SK-N-SH (cell line): ENCODE results near the gene PAFAH1B2. TPM values are rescaled to one million over a fixed set of nuclear protein-coding genes. Genes with fewer than 3 reads are reported as not detected.

Source experiments
- CTCF ChIA-PET: fragments of 300-600, 350-600 bp; formaldehyde crosslinking; extraction: SDS; loops from one replicate; lab custom pipeline; 2021; lab: Yijun Ruan, JAX
- POLR2A ChIA-PET: fragments of 350-600 bp; sonication (Branson Sonifier 250); formaldehyde crosslinking; extraction: SDS; loops from one replicate; lab custom pipeline; 2020; ENCODE audit warnings: antibody characterized with exemption, inconsistent platforms; lab: Yijun Ruan, JAX
- DNase-seq: peaks from one replicate; pipeline ENCODE4 v3.0.0; 2012
- H2AFZ ChIP-seq: fragments of 200-600 bp; sonication (generic); 2 replicates; pipeline ENCODE4 v1.8.1; 2016; ENCODE audit warnings: antibody characterized with exemption, mild to moderate bottlenecking, low read depth
- H3F3A ChIP-seq: fragments of 200-600 bp; sonication (generic); replicated peaks from 2 replicates; pipeline ENCODE3; 2016; ENCODE audit warnings: antibody characterized with exemption, mild to moderate bottlenecking; ENCODE audit not compliant: insufficient read depth
- H3K27ac ChIP-seq, 2 experiments: fragments of 200-500 bp in 1 of 2; fragments of 200-600 bp in 1 of 2; sonication (Bioruptor generic) in 1 of 2; sonication (generic), shearing (Covaris generic) in 1 of 2; 2 replicates each; pipeline versions ENCODE4 v1.5.1 to v1.6.1; 2014 to 2016; ENCODE audit warnings: low read depth in 2 of 2, inconsistent platforms in 1 of 2, low read length in 1 of 2, mild to moderate bottlenecking in 1 of 2, mixed read lengths in 1 of 2
- H3K27me3 ChIP-seq: fragments of 200-600 bp; sonication (generic), shearing (Covaris generic); 2 replicates; pipeline ENCODE4 v1.6.1; 2016; ENCODE audit warnings: mixed run types; ENCODE audit not compliant: insufficient read depth
- H3K36me3 ChIP-seq, 2 experiments: fragments of 200-500 bp in 1 of 2; fragments of 200-600 bp in 1 of 2; sonication (Bioruptor generic) in 1 of 2; sonication (generic) in 1 of 2; replicated peaks in 1 of 2; 2 replicates each; pipeline versions ENCODE3 to v1.5.1; 2014 to 2016; ENCODE audit warnings: low read length in 1 of 2, mild to moderate bottlenecking in 1 of 2; ENCODE audit not compliant: insufficient read depth in 2 of 2, control insufficient read depth in 1 of 2
- H3K4me1 ChIP-seq, 2 experiments: fragments of 200-500 bp in 1 of 2; fragments of 200-600 bp in 1 of 2; sonication (Bioruptor generic) in 1 of 2; sonication (generic), shearing (Covaris generic) in 1 of 2; 2 replicates each; pipeline versions ENCODE4 v1.5.1 to v1.6.1; 2014 to 2016; ENCODE audit warnings: low read depth in 1 of 2, low read length in 1 of 2, mixed run types in 1 of 2; ENCODE audit not compliant: insufficient read depth in 2 of 2, control insufficient read depth in 1 of 2
- H3K4me2 ChIP-seq: fragments of 200-600 bp; sonication (generic), shearing (Covaris generic); 2 replicates; pipeline ENCODE4 v1.6.1; 2017; ENCODE audit warnings: mixed run types
- H3K4me3 ChIP-seq, 2 experiments: fragments of 200-500 bp in 1 of 2; fragments of 200-600 bp in 1 of 2; sonication (Bioruptor generic) in 1 of 2; sonication (generic), shearing (Covaris generic) in 1 of 2; 2 replicates each; pipeline versions ENCODE4 v1.5.1 to v1.8.1; 2014 to 2016; ENCODE audit warnings: low read depth in 2 of 2, inconsistent platforms in 1 of 2, low read length in 1 of 2, mild to moderate bottlenecking in 1 of 2, mixed read lengths in 1 of 2, moderate library complexity in 1 of 2
- H3K79me2 ChIP-seq: fragments of 200-600 bp; sonication (generic); 2 replicates; pipeline ENCODE4 v1.8.1; 2017; ENCODE audit warnings: mild to moderate bottlenecking; ENCODE audit not compliant: insufficient read depth
- H3K9ac ChIP-seq: fragments of 200-600 bp; sonication (generic); 2 replicates; pipeline ENCODE4 v1.6.1; 2017; ENCODE audit warnings: mixed run types
- H3K9me2 ChIP-seq: fragments of 200-600 bp; sonication (generic); 2 replicates; pipeline ENCODE4 v1.6.1; 2017; ENCODE audit warnings: mixed run types
- H3K9me3 ChIP-seq: fragments of 200-600 bp; sonication (generic); 2 replicates; pipeline ENCODE4 v1.6.1; 2017; ENCODE audit warnings: mixed run types, mild to moderate bottlenecking, moderate library complexity
- H4K20me1 ChIP-seq: fragments of 200-600 bp; sonication (generic); 2 replicates; pipeline ENCODE4 v1.6.1; 2017; ENCODE audit warnings: mild to moderate bottlenecking, mixed run types; ENCODE audit not compliant: insufficient read depth
- ELF1 ChIP-seq: IDR thresholded peaks from 2 replicates; pipeline ENCODE4 v1.4.0; 2012
- FOXM1 ChIP-seq: IDR thresholded peaks from 2 replicates; pipeline ENCODE4 v1.4.0; 2012; ENCODE audit warnings: low read depth, mild to moderate bottlenecking
- GABPA ChIP-seq: IDR thresholded peaks from 2 replicates; pipeline ENCODE4 v1.4.0; 2012; ENCODE audit warnings: low read depth, mild to moderate bottlenecking
- GATA2 ChIP-seq: sonication (generic); formaldehyde crosslinking; IDR thresholded peaks from 2 replicates; pipeline ENCODE4 v1.5.0; 2020; ENCODE audit warnings: mild to moderate bottlenecking, missing genetic modification reagents
- IRF3 ChIP-seq: fragments of 150-350 bp; IDR thresholded peaks from 2 replicates; pipeline ENCODE4 v1.6.1; 2016; ENCODE audit warnings: mild to moderate bottlenecking, low read depth, low read length
- JUND ChIP-seq: IDR thresholded peaks from 2 replicates; pipeline ENCODE4 v1.4.0; 2012
- MEF2A ChIP-seq: IDR thresholded peaks from 2 replicates; pipeline ENCODE4 v1.4.0; 2012; ENCODE audit warnings: low read depth, borderline replicate concordance
- NFIC ChIP-seq: IDR thresholded peaks from 2 replicates; pipeline ENCODE4 v1.4.0; 2012; ENCODE audit warnings: borderline replicate concordance
- NRF1 ChIP-seq: IDR thresholded peaks from 2 replicates; pipeline ENCODE4 v1.6.1; 2012; ENCODE audit warnings: low read depth, mild to moderate bottlenecking, low read length
- POLR2AphosphoS5 ChIP-seq: IDR thresholded peaks from 2 replicates; pipeline ENCODE4 v1.6.1; 2012; ENCODE audit warnings: low read depth, low read length
- RCOR1 ChIP-seq: fragments of 150-350 bp; IDR thresholded peaks from 2 replicates; pipeline ENCODE4 v1.6.1; 2017; ENCODE audit warnings: antibody characterized with exemption, low read length
- REST ChIP-seq: IDR thresholded peaks from 2 replicates; pipeline ENCODE4 v1.6.1; 2012; ENCODE audit warnings: mild to moderate bottlenecking, low read depth, low read length, moderate library complexity
- RFX5 ChIP-seq: IDR thresholded peaks from 2 replicates; pipeline ENCODE4 v1.6.1; 2012; ENCODE audit warnings: mild to moderate bottlenecking, improper control_type of control experiment, low read length
- RXRA ChIP-seq: IDR thresholded peaks from 2 replicates; pipeline ENCODE4 v1.4.0; 2012; ENCODE audit warnings: low read depth, mild to moderate bottlenecking, borderline replicate concordance
- SIN3A ChIP-seq: IDR thresholded peaks from 2 replicates; pipeline ENCODE4 v1.6.1; 2012; ENCODE audit warnings: low read depth, mild to moderate bottlenecking, low read length, moderate library complexity, borderline replicate concordance
- SMC3 ChIP-seq: IDR thresholded peaks from 2 replicates; pipeline ENCODE4 v1.6.1; 2012; ENCODE audit warnings: low read depth, low read length, improper control_type of control experiment
- TAF1 ChIP-seq: IDR thresholded peaks from 2 replicates; pipeline ENCODE4 v1.6.1; 2012; ENCODE audit warnings: low read depth, mild to moderate bottlenecking, low read length, moderate library complexity, borderline replicate concordance
- TEAD4 ChIP-seq: IDR thresholded peaks from 2 replicates; pipeline ENCODE4 v1.4.0; 2012; ENCODE audit warnings: mild to moderate bottlenecking, borderline replicate concordance; ENCODE audit not compliant: insufficient read depth
- USF1 ChIP-seq: IDR thresholded peaks from 2 replicates; pipeline ENCODE4 v1.4.0; 2012; ENCODE audit warnings: low read depth, borderline replicate concordance
- WGBS: methylation state at CpG from one replicate; pipeline ENCODE4 v1.1.6; 2017; ENCODE audit warnings: low lambda C conversion rate; 5-methylcytosine and 5-hydroxymethylcytosine counted together
- polyA plus RNA-seq, 3 experiments: library from polyadenylated mRNA; depleted of rRNA; stranded (reverse); fragments of >200 nt; gene quantifications; 2 replicates each; pipeline ENCODE4 v1.2.3, GENCODE V29; 2012
- TF ChIP-seq, protein P1 (sequence below): fragments of 200-600 bp; sonication (generic); IDR thresholded peaks from 2 replicates; pipeline ENCODE4 v1.6.1; 2017; ENCODE audit warnings: antibody characterized with exemption, mild to moderate bottlenecking, moderate library complexity

PAFAH1B2 gene
- polyA plus RNA-seq, 1 of the 3 experiments (the other 2 are of a cell fraction) = 19.6 TPM

- TF ChIP-seq, protein P1, sequence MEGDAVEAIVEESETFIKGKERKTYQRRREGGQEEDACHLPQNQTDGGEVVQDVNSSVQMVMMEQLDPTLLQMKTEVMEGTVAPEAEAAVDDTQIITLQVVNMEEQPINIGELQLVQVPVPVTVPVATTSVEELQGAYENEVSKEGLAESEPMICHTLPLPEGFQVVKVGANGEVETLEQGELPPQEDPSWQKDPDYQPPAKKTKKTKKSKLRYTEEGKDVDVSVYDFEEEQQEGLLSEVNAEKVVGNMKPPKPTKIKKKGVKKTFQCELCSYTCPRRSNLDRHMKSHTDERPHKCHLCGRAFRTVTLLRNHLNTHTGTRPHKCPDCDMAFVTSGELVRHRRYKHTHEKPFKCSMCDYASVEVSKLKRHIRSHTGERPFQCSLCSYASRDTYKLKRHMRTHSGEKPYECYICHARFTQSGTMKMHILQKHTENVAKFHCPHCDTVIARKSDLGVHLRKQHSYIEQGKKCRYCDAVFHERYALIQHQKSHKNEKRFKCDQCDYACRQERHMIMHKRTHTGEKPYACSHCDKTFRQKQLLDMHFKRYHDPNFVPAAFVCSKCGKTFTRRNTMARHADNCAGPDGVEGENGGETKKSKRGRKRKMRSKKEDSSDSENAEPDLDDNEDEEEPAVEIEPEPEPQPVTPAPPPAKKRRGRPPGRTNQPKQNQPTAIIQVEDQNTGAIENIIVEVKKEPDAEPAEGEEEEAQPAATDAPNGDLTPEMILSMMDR = no peak
- TF ChIP-seq USF1 (no peak), JUND (no peak), TAF1 (no peak), GABPA (no peak), NFIC (no peak), FOXM1 (no peak), IRF3 (no peak), SIN3A (no peak), POLR2AphosphoS5 (no peak), TEAD4 (no peak)
Measured at GRCh38 chr11:117172724-117173421, 28.8 kb downstream of the PAFAH1B2 start (continued).

- ChIA-PET CTCF (interaction anchor here (0.9 kb wide), 1 partner anchor 23 kb away, joined by 3 read pairs; no protein-coding TSS in a partner anchor), POLR2A (interaction anchor here (0.8 kb wide), 1 partner anchor 31 kb away, joined by 3 read pairs; the partner anchor contains the start of gene PAFAH1B2)
- 88% methylated on average over 7 of the region's 7 CpGs for WGBS
- H2AFZ ChIP-seq = no peak overlapping the region
- H3K9me3 ChIP-seq = no peaks in the 10 kb centered on the region
- no peaks in the 10 kb centered on the region for H3K9me2 ChIP-seq
- H3K9ac ChIP-seq = no peak overlapping the region
- DNase-seq = no peak
- H3K27ac ChIP-seq = no peak overlapping the region
- no peaks in the 10 kb centered on the region for H3K27me3 ChIP-seq
- no peak overlapping the region for H3K4me3 ChIP-seq
- peaks cover 28% of the 10 kb centered on the region for H3F3A ChIP-seq
- peaks cover 7 to 25% of the 10 kb centered on the region in 2 experiments; a peak in 3 of 4 replicates for H3K4me1 ChIP-seq
- peaks cover 10% of the 10 kb centered on the region; the same call in 1 of the 2 replicates for H3K79me2 ChIP-seq
- no peak overlapping the region for H3K4me2 ChIP-seq
- H4K20me1 ChIP-seq = no peaks in the 10 kb centered on the region
- peaks cover 9 to 19% of the 10 kb centered on the region in 2 experiments for H3K36me3 ChIP-seq
- TF ChIP-seq IRF3 (no peak), SMC3 (no peak), RCOR1 (no peak), MEF2A (no peak), USF1 (no peak), RXRA (no peak), RFX5 (no peak), FOXM1 (no peak), GATA2 (CRISPR knock-in tag) (no peak), NFIC (no peak), REST (no peak), NRF1 (no peak), TEAD4 (no peak), SIN3A (no peak), ELF1 (no peak)
Measured at GRCh38 chr11:117175104-117175503, 31.0 kb downstream of the PAFAH1B2 start.
